Ureter (tissue), 1 donor: ENCODE results near the gene PPP6R3. TPM values are rescaled to one million over a fixed set of nuclear protein-coding genes. Genes with fewer than 3 reads are reported as not detected.

Experiments used
- total RNA-seq: library from RNA; stranded (reverse); gene quantifications from one replicate; pipeline ENCODE4 v1.2.4, GENCODE V29; 2023
- donor health status: DM: yes; HTN: yes; CAD: no.

The PPP6R3 gene
- total RNA-seq, 1 donor from 2014 or later, result 183 TPM

Other genes with a start within 250 kb of the PPP6R3 start
- gene KMT5B, start 247.5 kb upstream of the PPP6R3 start, total RNA-seq, result 67.6 TPM
- 37.1 TPM for gene C11orf24, start 188.8 kb upstream of the PPP6R3 start, total RNA-seq
- 82.4 TPM for gene LRP5, start 148.2 kb upstream of the PPP6R3 start, total RNA-seq
- gene GAL, start 223.8 kb downstream of the PPP6R3 start, total RNA-seq, result 0.65 TPM